Measurements from ENCODE around the gene GTSE1.

DNA sequence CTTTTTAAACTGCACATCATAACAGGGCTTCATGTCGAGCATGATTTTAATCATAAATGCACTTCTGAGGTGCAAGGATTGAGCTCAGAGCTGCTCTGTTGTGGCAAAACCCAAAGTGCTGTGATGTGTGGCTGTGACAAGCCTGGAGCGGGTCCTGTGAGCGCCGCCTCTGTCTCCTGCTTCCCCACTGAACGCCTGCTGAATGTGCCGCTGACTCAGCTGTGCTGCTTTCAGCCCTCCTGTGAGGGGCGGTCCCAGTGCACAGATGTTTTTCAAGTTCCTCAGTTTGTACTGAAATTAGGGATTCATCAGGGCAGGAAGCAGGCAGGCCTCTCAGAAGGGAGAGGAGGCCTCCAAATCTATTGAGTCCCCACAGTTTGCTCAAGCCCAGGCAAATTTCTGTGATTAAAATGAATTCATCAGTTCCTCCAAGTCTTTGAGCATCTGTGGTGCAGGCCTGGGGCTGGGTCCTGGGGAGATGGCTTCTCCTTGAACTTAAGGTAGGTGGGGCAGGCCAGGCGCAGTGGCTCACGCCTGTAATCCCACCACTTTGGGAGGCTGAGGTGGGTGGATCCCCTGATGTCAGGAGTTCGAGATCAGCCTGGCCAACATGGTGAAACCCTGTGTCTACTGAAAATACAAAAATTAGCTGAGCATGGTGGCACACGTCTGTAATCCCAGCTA, 3.0 kb upstream of the GTSE1 start:
- TF ChIP-seq, protein P1, sequence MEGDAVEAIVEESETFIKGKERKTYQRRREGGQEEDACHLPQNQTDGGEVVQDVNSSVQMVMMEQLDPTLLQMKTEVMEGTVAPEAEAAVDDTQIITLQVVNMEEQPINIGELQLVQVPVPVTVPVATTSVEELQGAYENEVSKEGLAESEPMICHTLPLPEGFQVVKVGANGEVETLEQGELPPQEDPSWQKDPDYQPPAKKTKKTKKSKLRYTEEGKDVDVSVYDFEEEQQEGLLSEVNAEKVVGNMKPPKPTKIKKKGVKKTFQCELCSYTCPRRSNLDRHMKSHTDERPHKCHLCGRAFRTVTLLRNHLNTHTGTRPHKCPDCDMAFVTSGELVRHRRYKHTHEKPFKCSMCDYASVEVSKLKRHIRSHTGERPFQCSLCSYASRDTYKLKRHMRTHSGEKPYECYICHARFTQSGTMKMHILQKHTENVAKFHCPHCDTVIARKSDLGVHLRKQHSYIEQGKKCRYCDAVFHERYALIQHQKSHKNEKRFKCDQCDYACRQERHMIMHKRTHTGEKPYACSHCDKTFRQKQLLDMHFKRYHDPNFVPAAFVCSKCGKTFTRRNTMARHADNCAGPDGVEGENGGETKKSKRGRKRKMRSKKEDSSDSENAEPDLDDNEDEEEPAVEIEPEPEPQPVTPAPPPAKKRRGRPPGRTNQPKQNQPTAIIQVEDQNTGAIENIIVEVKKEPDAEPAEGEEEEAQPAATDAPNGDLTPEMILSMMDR (IDR thresholded peaks at IDR 0.05) = no peak
- TF ChIP-seq POLR2A (IDR thresholded peaks at IDR 0.05) (no peak), POLR2AphosphoS5 (IDR thresholded peaks at IDR 0.05) (no peak)
